ENCODE results near the gene CRYGN.
A peak's percentile ranks its signal among the peaks of the same experiment; 100 is the strongest.

CRYGN gene

DNA sequence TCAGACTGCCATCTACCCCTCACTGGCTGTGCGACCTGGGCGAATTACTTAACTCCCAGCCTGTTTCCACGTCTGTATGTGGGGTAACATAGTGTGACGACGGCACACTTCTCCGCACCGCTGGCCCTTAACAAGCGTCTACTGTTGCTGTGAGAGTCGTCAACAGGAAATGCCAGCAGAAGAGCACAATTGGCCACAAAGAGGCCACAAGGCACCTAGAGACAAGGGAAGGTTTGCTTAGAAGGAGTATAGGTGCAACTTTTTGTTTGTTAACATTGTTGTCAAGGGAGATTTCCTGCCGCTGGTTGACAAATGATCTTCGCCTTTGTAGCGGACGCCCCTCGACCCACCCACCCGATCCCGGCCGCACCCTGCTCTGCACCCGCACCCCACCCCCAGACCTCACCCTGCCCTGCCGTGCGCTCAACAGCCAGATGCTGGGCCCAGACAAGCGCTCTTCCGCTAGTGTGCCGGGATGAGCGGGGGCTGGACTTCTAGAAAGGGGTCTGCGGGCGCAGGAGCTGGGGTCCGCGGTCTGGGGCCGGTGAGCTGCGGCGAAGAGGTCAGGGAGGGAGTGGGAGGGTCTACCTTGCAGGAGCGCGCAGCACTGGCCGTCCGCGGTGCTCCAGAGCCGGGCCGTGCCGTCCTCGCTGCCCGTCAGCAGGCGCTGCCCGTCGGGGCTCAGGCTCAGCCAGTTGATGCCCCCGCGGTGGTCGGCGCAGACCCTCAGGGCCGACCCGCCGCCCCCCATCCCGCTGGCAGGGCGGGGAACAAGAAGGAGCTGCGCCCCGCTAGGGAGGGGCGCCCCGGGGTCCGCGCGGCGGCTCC lies 30.9 kb downstream of the CRYGN start:
- peak; percentile 19 for ATAC-seq
- TF ChIP-seq CSDC2 (CRISPR knock-in tag; IDR thresholded peaks at IDR 0.05) (no peak), ZFP30 (CRISPR knock-in tag; IDR thresholded peaks at IDR 0.05) (peak; percentile 37; the same call in 1 of the 2 replicates), ZNF565 (CRISPR knock-in tag; conservative IDR thresholded peaks at IDR 0.05; ENCODE audit: low read depth) (no peak), ZNF70 (CRISPR knock-in tag; IDR thresholded peaks at IDR 0.05) (peak; percentile 30; the same call in 1 of the 2 replicates), ZNF8 (CRISPR knock-in tag; IDR thresholded peaks at IDR 0.05) (0 out of 2 replicates have a peak, but pooled peaks have one; percentile 24)

DNA sequence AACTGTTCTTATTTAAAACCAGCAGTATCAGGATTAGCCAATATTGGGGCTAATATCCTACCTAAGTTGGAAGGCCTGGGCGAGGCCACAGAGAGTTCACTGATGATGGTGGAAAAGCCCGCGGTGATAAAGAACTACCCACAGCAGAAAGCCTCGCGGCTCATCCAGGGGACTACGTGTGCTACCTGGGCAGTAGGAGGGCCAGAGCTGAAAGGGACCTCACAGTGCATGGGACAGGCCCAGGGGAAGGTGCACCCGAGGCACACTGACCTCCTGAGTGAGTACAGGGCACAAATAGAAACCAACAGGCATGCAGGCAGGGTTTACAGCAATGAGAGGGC lies 31.5 kb downstream of the CRYGN start:
- TF ChIP-seq SNAI2 (CRISPR knock-in tag; IDR thresholded peaks at IDR 0.05) (no peak), TCF4 (CRISPR knock-in tag; IDR thresholded peaks at IDR 0.05; ENCODE audit: borderline replicate concordance) (no peak), ESRRG (CRISPR knock-in tag; IDR thresholded peaks at IDR 0.05) (no peak), ZNF8 (CRISPR knock-in tag; IDR thresholded peaks at IDR 0.05) (no peak), OSR1 (CRISPR knock-in tag; IDR thresholded peaks at IDR 0.05) (no peak), ZNF70 (CRISPR knock-in tag; IDR thresholded peaks at IDR 0.05) (no peak), ZFP30 (CRISPR knock-in tag; IDR thresholded peaks at IDR 0.05) (no peak), BACH2 (CRISPR knock-in tag; IDR thresholded peaks at IDR 0.05; ENCODE audit: borderline replicate concordance) (no peak), PPARA (CRISPR knock-in tag; IDR thresholded peaks at IDR 0.05; ENCODE audit: borderline replicate concordance) (no peak), RARB (CRISPR knock-in tag; IDR thresholded peaks at IDR 0.05) (no peak), TOX (CRISPR knock-in tag; IDR thresholded peaks at IDR 0.05; ENCODE audit: borderline replicate concordance) (no peak), ZC3H10 (CRISPR knock-in tag; IDR thresholded peaks at IDR 0.05) (no peak), ZNF565 (CRISPR knock-in tag; conservative IDR thresholded peaks at IDR 0.05; ENCODE audit: low read depth) (no peak)
- TF ChIP-seq, protein P1, sequence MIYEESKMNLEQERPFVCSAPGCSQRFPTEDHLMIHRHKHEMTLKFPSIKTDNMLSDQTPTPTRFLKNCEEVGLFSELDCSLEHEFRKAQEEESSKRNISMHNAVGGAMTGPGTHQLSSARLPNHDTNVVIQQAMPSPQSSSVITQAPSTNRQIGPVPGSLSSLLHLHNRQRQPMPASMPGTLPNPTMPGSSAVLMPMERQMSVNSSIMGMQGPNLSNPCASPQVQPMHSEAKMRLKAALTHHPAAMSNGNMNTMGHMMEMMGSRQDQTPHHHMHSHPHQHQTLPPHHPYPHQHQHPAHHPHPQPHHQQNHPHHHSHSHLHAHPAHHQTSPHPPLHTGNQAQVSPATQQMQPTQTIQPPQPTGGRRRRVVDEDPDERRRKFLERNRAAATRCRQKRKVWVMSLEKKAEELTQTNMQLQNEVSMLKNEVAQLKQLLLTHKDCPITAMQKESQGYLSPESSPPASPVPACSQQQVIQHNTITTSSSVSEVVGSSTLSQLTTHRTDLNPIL (CRISPR knock-in tag; IDR thresholded peaks at IDR 0.05; ENCODE audit: low read depth), result no peak
- TF ChIP-seq, protein P2, sequence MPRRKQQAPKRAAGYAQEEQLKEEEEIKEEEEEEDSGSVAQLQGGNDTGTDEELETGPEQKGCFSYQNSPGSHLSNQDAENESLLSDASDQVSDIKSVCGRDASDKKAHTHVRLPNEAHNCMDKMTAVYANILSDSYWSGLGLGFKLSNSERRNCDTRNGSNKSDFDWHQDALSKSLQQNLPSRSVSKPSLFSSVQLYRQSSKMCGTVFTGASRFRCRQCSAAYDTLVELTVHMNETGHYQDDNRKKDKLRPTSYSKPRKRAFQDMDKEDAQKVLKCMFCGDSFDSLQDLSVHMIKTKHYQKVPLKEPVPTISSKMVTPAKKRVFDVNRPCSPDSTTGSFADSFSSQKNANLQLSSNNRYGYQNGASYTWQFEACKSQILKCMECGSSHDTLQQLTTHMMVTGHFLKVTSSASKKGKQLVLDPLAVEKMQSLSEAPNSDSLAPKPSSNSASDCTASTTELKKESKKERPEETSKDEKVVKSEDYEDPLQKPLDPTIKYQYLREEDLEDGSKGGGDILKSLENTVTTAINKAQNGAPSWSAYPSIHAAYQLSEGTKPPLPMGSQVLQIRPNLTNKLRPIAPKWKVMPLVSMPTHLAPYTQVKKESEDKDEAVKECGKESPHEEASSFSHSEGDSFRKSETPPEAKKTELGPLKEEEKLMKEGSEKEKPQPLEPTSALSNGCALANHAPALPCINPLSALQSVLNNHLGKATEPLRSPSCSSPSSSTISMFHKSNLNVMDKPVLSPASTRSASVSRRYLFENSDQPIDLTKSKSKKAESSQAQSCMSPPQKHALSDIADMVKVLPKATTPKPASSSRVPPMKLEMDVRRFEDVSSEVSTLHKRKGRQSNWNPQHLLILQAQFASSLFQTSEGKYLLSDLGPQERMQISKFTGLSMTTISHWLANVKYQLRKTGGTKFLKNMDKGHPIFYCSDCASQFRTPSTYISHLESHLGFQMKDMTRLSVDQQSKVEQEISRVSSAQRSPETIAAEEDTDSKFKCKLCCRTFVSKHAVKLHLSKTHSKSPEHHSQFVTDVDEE (CRISPR knock-in tag; IDR thresholded peaks at IDR 0.05), result no peak
- TF ChIP-seq, protein P3, sequence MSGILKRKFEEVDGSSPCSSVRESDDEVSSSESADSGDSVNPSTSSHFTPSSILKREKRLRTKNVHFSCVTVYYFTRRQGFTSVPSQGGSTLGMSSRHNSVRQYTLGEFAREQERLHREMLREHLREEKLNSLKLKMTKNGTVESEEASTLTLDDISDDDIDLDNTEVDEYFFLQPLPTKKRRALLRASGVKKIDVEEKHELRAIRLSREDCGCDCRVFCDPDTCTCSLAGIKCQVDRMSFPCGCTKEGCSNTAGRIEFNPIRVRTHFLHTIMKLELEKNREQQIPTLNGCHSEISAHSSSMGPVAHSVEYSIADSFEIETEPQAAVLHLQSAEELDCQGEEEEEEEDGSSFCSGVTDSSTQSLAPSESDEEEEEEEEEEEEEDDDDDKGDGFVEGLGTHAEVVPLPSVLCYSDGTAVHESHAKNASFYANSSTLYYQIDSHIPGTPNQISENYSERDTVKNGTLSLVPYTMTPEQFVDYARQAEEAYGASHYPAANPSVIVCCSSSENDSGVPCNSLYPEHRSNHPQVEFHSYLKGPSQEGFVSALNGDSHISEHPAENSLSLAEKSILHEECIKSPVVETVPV (CRISPR knock-in tag; IDR thresholded peaks at IDR 0.05), result no peak
- no peak for ATAC-seq

DNA sequence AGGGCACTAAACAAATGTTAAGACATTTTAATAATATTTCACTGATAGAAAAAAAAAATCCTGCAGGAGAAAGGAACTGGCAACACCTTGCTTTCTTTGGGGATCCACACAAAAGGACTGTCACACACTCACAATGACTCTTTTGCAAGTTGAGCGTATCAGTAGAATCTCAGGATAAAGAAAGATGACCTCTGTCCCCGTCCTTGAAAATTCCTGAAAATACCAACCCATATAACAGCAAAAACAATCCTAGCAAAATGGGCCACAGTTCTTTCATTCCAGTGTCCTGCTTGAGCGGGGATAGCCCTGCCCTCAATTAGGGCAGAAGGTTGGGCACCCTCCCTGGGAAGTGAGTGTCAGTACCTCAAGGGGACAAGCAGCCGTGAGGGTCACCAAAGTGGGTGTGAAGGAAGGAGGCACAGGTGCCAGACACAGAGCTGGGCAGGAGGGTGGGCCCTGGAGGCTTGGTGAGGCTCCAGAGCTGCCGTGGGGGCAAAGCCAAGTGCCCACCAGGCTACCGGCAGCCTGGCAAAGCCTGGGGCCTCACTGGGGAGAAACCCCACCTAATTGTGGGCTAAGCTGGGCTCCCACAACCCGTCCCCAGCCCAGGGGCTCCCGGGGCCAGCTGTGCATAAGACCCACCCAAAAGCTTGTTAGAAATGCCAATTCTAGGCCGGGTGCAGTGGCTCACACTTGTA lies 32.9 kb downstream of the CRYGN start:
- no peak for ATAC-seq
- TF ChIP-seq, protein P4, sequence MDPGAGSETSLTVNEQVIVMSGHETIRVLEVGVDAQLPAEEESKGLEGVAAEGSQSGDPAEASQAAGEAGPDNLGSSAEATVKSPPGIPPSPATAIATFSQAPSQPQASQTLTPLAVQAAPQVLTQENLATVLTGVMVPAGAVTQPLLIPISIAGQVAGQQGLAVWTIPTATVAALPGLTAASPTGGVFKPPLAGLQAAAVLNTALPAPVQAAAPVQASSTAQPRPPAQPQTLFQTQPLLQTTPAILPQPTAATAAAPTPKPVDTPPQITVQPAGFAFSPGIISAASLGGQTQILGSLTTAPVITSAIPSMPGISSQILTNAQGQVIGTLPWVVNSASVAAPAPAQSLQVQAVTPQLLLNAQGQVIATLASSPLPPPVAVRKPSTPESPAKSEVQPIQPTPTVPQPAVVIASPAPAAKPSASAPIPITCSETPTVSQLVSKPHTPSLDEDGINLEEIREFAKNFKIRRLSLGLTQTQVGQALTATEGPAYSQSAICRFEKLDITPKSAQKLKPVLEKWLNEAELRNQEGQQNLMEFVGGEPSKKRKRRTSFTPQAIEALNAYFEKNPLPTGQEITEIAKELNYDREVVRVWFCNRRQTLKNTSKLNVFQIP (CRISPR knock-in tag; IDR thresholded peaks at IDR 0.05; ENCODE audit: borderline replicate concordance, low read depth), result no peak

DNA sequence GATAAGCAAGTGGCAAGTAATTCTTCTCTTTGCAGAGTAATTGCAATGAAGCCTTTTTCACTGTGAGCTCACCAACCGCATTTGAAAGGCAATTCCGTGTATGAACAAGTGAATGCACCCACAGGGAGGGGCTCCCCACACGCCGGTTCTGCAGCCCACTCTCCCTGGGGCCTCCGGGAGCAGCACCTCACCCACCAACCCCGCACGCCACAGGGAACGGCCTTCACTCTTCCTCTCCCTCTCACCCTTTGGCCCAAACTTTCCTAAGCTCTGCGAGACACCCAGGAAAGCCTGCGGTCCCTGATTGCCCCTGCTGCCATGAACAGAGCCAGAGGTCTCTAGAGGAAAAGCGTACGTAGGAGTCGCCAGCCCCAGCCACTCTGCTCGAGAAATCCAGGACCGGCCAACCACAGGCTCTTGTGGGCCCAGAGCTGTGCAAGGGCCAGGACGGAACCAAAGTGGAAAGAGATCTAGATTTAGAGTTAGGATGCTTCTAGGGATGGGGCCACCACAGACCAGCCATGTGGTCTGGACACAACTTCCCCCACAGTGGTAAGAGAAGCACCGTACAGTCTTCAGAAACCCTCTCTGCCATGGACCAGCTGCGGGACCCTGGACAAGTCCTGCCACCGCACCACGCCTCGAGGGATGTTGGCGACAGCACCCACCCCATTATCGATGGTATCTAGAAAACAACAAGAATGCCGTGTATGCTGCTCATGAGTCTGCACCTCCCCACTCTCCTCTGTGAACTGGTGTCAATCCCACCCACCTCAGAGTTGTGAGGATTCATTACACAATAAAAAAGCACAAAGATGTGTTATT lies 33.7 kb downstream of the CRYGN start:
- ATAC-seq, result no peak
- 0 out of 2 replicates have a peak, but pooled peaks have one; percentile 28 for TF ChIP-seq ESRRG (CRISPR knock-in tag; IDR thresholded peaks at IDR 0.05)
- TF ChIP-seq, protein P2 (CRISPR knock-in tag; IDR thresholded peaks at IDR 0.05), result no peak
- no peak for TF ChIP-seq ZFP30 (CRISPR knock-in tag; IDR thresholded peaks at IDR 0.05)
- no peak for TF ChIP-seq RARB (CRISPR knock-in tag; IDR thresholded peaks at IDR 0.05)
- TF ChIP-seq ARNTL (CRISPR knock-in tag; IDR thresholded peaks at IDR 0.05; ENCODE audit: borderline replicate concordance, low read depth), result no peak
- TF ChIP-seq, protein P5, sequence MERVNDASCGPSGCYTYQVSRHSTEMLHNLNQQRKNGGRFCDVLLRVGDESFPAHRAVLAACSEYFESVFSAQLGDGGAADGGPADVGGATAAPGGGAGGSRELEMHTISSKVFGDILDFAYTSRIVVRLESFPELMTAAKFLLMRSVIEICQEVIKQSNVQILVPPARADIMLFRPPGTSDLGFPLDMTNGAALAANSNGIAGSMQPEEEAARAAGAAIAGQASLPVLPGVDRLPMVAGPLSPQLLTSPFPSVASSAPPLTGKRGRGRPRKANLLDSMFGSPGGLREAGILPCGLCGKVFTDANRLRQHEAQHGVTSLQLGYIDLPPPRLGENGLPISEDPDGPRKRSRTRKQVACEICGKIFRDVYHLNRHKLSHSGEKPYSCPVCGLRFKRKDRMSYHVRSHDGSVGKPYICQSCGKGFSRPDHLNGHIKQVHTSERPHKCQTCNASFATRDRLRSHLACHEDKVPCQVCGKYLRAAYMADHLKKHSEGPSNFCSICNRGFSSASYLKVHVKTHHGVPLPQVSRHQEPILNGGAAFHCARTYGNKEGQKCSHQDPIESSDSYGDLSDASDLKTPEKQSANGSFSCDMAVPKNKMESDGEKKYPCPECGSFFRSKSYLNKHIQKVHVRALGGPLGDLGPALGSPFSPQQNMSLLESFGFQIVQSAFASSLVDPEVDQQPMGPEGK (CRISPR knock-in tag; IDR thresholded peaks at IDR 0.05; ENCODE audit: borderline replicate concordance), result no peak

Data from SK-N-SH treated with all-trans-retinoic acid at 6 μM for 48 hours (cell line).